HepG2 (cell line): ENCODE results near the gene FBXW10. TPM values are rescaled to one million over a fixed set of nuclear protein-coding genes. Genes with fewer than 3 reads are reported as not detected.
"Not testable (repeated sequence)": the region's sequence is repeated elsewhere in the genome, so short reads cannot be mapped to it uniquely, and the experiment has no call there.

Experiments
- ETV5 ChIP-seq: IDR thresholded peaks from 2 replicates; pipeline ENCODE4 v1.6.1; 2018; ENCODE audit warnings: missing biosample characterization, missing genetic modification reagents, inconsistent platforms, borderline replicate concordance
- FOXA3 ChIP-seq: IDR thresholded peaks from 2 replicates; pipeline ENCODE4 v1.6.1; 2016; ENCODE audit warnings: missing genetic modification reagents, missing compliant biosample characterization
- GABPB1 ChIP-seq: IDR thresholded peaks from 2 replicates; pipeline ENCODE4 v1.6.1; 2016; ENCODE audit warnings: mild to moderate bottlenecking, missing genetic modification reagents, moderate library complexity, missing compliant biosample characterization
- HMG20A ChIP-seq: IDR thresholded peaks from 2 replicates; pipeline ENCODE4 v1.6.1; 2016; ENCODE audit warnings: borderline replicate concordance
- HNF4A ChIP-seq: sonication (generic); formaldehyde crosslinking; IDR thresholded peaks from 2 replicates; pipeline ENCODE4 v1.4.0; 2020; ENCODE audit warnings: missing genetic modification reagents
- HNF4G ChIP-seq, 2 experiments: sonication (generic) in 1 of 2; formaldehyde crosslinking in 1 of 2; IDR thresholded peaks; 2 replicates each; pipeline versions ENCODE4 v1.4.0 to v1.6.1; 2011 to 2020; ENCODE audit warnings: borderline replicate concordance in 2 of 2, low read depth in 2 of 2, mild to moderate bottlenecking in 2 of 2, low read length in 1 of 2, missing genetic modification reagents in 1 of 2, moderate library complexity in 1 of 2
- MXI1 ChIP-seq: IDR thresholded peaks from 3 replicates; pipeline ENCODE4 v1.6.1; 2012; ENCODE audit warnings: low read depth, low read length, inconsistent platforms, borderline replicate concordance
- NR2F6 ChIP-seq, 2 experiments: IDR thresholded peaks; 2 replicates each; pipeline ENCODE4 v1.6.1; 2016; ENCODE audit warnings: antibody characterized with exemption in 1 of 2, mild to moderate bottlenecking in 1 of 2
- SALL1 ChIP-seq: sonication (generic); formaldehyde crosslinking; IDR thresholded peaks from 2 replicates; pipeline ENCODE4 v1.8.0; 2022; ENCODE audit warnings: mild to moderate bottlenecking, missing genetic modification reagents
- ZFX ChIP-seq: sonication (generic); formaldehyde crosslinking; IDR thresholded peaks from 2 replicates; pipeline ENCODE4 v1.4.0; 2020; ENCODE audit warnings: mild to moderate bottlenecking, low read depth, missing genetic modification reagents, moderate library complexity
- ZNF644 ChIP-seq: IDR thresholded peaks from 2 replicates; pipeline ENCODE4 v1.6.1; 2016; ENCODE audit warnings: low read depth
- polyA plus RNA-seq, 8 experiments: library from polyadenylated mRNA; depleted of rRNA in 3 of 8; stranded (reverse) in 7 of 8; unstranded in 1 of 8; fragments of >200 nt; fragmentation: Illumina TruSeq in 4 of 8; extraction: Trizol in 4 of 8; gene quantifications; 2 replicates each; pipeline versions ENCODE4 v1.2.1 to v1.2.3, GENCODE V29; 2011 to 2016; ENCODE audit warnings: low read depth in 4 of 8, missing spikeins in 1 of 8, mixed read lengths in 1 of 8; ENCODE audit not compliant: insufficient read depth in 1 of 8
- total RNA-seq, 5 experiments: library from RNA; depleted of rRNA; stranded (reverse); fragments of >200 nt; fragmentation: Illumina TruSeq; extraction: Trizol; gene quantifications; 2 replicates each; pipeline ENCODE4 v1.2.3, GENCODE V29; 2016; ENCODE audit warnings: low read depth in 1 of 5
- TF ChIP-seq, protein P1 (sequence below): sonication (generic); formaldehyde crosslinking; IDR thresholded peaks from 2 replicates; pipeline ENCODE4 v1.5.1; 2020; ENCODE audit warnings: mild to moderate bottlenecking, missing genetic modification reagents, borderline replicate concordance
- TF ChIP-seq, protein P2 (sequence below): IDR thresholded peaks from 2 replicates; pipeline ENCODE4 v1.6.1; 2016; ENCODE audit warnings: missing compliant biosample characterization, missing genetic modification reagents, borderline replicate concordance
- TF ChIP-seq, protein P3 (sequence below): sonication (generic); formaldehyde crosslinking; IDR thresholded peaks from 2 replicates; pipeline ENCODE4 v1.5.0; 2020; ENCODE audit warnings: mild to moderate bottlenecking, missing genetic modification reagents, borderline replicate concordance
- TF ChIP-seq, protein P4 (sequence below), 2 experiments: sonication (generic) in 1 of 2; formaldehyde crosslinking in 1 of 2; IDR thresholded peaks; 2 replicates each; pipeline versions ENCODE4 v1.4.0 to v1.6.1; 2018 to 2020; ENCODE audit warnings: missing genetic modification reagents in 2 of 2, borderline replicate concordance in 1 of 2, low read depth in 1 of 2, mild to moderate bottlenecking in 1 of 2, missing biosample characterization in 1 of 2

Gene FBXW10
- total and polyA plus RNA-seq, 2 of the 13 experiments (the other 11 are each of a cell fraction or from before 2014, with no cell fraction given), result 0.04 to 0.17 TPM

DNA sequence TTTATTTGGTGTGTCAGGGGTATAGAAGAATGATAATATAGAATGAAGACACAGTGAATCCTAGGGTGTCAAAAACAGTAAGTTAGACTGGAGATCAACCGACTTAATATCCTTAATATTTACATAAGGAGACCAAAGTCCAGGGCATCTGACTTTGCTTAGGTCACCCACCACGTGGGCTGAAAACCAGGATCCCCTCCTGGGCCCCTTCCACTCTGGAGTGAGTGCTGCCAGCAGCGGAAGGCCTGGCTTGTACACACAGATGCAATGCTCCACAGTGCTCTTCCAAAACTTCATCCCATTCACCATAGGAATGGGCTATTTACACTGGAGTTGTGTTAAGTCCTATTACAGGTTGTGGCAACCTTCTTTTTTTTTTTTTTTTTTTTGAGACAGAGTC, 2.7 kb downstream of the FBXW10 start (continued):
- TF ChIP-seq, protein P1, sequence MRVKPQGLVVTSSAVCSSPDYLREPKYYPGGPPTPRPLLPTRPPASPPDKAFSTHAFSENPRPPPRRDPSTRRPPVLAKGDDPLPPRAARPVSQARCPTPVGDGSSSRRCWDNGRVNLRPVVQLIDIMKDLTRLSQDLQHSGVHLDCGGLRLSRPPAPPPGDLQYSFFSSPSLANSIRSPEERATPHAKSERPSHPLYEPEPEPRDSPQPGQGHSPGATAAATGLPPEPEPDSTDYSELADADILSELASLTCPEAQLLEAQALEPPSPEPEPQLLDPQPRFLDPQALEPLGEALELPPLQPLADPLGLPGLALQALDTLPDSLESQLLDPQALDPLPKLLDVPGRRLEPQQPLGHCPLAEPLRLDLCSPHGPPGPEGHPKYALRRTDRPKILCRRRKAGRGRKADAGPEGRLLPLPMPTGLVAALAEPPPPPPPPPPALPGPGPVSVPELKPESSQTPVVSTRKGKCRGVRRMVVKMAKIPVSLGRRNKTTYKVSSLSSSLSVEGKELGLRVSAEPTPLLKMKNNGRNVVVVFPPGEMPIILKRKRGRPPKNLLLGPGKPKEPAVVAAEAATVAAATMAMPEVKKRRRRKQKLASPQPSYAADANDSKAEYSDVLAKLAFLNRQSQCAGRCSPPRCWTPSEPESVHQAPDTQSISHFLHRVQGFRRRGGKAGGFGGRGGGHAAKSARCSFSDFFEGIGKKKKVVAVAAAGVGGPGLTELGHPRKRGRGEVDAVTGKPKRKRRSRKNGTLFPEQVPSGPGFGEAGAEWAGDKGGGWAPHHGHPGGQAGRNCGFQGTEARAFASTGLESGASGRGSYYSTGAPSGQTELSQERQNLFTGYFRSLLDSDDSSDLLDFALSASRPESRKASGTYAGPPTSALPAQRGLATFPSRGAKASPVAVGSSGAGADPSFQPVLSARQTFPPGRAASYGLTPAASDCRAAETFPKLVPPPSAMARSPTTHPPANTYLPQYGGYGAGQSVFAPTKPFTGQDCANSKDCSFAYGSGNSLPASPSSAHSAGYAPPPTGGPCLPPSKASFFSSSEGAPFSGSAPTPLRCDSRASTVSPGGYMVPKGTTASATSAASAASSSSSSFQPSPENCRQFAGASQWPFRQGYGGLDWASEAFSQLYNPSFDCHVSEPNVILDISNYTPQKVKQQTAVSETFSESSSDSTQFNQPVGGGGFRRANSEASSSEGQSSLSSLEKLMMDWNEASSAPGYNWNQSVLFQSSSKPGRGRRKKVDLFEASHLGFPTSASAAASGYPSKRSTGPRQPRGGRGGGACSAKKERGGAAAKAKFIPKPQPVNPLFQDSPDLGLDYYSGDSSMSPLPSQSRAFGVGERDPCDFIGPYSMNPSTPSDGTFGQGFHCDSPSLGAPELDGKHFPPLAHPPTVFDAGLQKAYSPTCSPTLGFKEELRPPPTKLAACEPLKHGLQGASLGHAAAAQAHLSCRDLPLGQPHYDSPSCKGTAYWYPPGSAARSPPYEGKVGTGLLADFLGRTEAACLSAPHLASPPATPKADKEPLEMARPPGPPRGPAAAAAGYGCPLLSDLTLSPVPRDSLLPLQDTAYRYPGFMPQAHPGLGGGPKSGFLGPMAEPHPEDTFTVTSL, result peak; percentile 36; the same call in 1 of the 2 replicates
- TF ChIP-seq MXI1, result peak; percentile 53; the same call in 1 of the 3 replicates
- peak; percentile 46; the same call in 1 of the 2 replicates for TF ChIP-seq HMG20A (CRISPR knock-in tag)
- TF ChIP-seq HNF4G (IDR thresholded peaks at IDR 0.05; ENCODE audit: borderline replicate concordance, low read depth, low read length), result peak; percentile 47; the same call in 1 of the 2 replicates
- TF ChIP-seq HNF4G (CRISPR knock-in tag; IDR thresholded peaks at IDR 0.05; ENCODE audit: borderline replicate concordance, low read depth), result not testable (repeated sequence)
- TF ChIP-seq, protein P2, sequence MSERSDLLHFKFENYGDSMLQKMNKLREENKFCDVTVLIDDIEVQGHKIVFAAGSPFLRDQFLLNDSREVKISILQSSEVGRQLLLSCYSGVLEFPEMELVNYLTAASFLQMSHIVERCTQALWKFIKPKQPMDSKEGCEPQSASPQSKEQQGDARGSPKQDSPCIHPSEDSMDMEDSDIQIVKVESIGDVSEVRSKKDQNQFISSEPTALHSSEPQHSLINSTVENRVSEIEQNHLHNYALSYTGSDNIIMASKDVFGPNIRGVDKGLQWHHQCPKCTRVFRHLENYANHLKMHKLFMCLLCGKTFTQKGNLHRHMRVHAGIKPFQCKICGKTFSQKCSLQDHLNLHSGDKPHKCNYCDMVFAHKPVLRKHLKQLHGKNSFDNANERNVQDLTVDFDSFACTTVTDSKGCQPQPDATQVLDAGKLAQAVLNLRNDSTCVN (CRISPR knock-in tag), result 0 out of 2 replicates have a peak, but pooled peaks have one; percentile 27
- TF ChIP-seq FOXA3, result peak; percentile 67
- TF ChIP-seq, protein P3, sequence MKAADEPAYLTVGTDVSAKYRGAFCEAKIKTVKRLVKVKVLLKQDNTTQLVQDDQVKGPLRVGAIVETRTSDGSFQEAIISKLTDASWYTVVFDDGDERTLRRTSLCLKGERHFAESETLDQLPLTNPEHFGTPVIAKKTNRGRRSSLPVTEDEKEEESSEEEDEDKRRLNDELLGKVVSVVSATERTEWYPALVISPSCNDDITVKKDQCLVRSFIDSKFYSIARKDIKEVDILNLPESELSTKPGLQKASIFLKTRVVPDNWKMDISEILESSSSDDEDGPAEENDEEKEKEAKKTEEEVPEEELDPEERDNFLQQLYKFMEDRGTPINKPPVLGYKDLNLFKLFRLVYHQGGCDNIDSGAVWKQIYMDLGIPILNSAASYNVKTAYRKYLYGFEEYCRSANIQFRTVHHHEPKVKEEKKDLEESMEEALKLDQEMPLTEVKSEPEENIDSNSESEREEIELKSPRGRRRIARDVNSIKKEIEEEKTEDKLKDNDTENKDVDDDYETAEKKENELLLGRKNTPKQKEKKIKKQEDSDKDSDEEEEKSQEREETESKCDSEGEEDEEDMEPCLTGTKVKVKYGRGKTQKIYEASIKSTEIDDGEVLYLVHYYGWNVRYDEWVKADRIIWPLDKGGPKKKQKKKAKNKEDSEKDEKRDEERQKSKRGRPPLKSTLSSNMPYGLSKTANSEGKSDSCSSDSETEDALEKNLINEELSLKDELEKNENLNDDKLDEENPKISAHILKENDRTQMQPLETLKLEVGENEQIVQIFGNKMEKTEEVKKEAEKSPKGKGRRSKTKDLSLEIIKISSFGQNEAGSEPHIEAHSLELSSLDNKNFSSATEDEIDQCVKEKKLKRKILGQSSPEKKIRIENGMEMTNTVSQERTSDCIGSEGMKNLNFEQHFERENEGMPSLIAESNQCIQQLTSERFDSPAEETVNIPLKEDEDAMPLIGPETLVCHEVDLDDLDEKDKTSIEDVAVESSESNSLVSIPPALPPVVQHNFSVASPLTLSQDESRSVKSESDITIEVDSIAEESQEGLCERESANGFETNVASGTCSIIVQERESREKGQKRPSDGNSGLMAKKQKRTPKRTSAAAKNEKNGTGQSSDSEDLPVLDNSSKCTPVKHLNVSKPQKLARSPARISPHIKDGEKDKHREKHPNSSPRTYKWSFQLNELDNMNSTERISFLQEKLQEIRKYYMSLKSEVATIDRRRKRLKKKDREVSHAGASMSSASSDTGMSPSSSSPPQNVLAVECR (CRISPR knock-in tag), result peak; percentile 26; the same call in 1 of the 2 replicates
- TF ChIP-seq SALL1 (CRISPR knock-in tag), result peak; percentile 81
- peak; percentile 82 for TF ChIP-seq HNF4A (CRISPR knock-in tag)
- peak; percentile 63 for TF ChIP-seq NR2F6 (IDR thresholded peaks at IDR 0.05)
- peak; percentile 62 for TF ChIP-seq NR2F6 (CRISPR knock-in tag; IDR thresholded peaks at IDR 0.05)
- peak; percentile 59; the same call in 1 of the 2 replicates for TF ChIP-seq ETV5 (CRISPR knock-in tag)
- peak; percentile 36; the same call in 1 of the 2 replicates for TF ChIP-seq GABPB1 (CRISPR knock-in tag)
- TF ChIP-seq ZNF644 (CRISPR knock-in tag), result 0 out of 2 replicates have a peak, but pooled peaks have one; percentile 16
- peak; percentile 76 for TF ChIP-seq ZFX (CRISPR knock-in tag)
- TF ChIP-seq, protein P4, sequence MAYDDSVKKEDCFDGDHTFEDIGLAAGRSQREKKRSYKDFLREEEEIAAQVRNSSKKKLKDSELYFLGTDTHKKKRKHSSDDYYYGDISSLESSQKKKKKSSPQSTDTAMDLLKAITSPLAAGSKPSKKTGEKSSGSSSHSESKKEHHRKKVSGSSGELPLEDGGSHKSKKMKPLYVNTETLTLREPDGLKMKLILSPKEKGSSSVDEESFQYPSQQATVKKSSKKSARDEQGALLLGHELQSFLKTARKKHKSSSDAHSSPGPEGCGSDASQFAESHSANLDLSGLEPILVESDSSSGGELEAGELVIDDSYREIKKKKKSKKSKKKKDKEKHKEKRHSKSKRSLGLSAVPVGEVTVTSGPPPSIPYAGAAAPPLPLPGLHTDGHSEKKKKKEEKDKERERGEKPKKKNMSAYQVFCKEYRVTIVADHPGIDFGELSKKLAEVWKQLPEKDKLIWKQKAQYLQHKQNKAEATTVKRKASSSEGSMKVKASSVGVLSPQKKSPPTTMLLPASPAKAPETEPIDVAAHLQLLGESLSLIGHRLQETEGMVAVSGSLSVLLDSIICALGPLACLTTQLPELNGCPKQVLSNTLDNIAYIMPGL (CRISPR knock-in tag; IDR thresholded peaks at IDR 0.05; ENCODE audit: borderline replicate concordance in 1 of 2, low read depth in 1 of 2), result 0 out of 4 replicates have a peak, but pooled peaks of 1 of the 2 experiments have one; percentile 27
